Prostate gland (tissue), 2 donors: ENCODE data around the gene ARMC6.

Experiments
- CTCF ChIP-seq, 4 experiments: fragments of 200-600 bp in 2 of 4; fragments of 450-650 bp in 2 of 4; sonication (generic) in 2 of 4; IDR thresholded peaks; 1 replicate in 3 of 4; 2 replicates in 1 of 4; pipeline ENCODE4 v1.5.1; 2016 to 2019; ENCODE audit warnings: antibody characterized with exemption in 4 of 4, mild to moderate bottlenecking in 2 of 4, moderate library complexity in 2 of 4
- POLR2AphosphoS5 ChIP-seq: sonication (generic); formaldehyde crosslinking; IDR thresholded peaks from one replicate; pipeline ENCODE4 v1.6.1; 2017; ENCODE audit warnings: antibody characterized with exemption

- TF ChIP-seq CTCF (IDR thresholded peaks at IDR 0.05): no peak
- TF ChIP-seq POLR2AphosphoS5: no peak
Measured at GRCh38 chr19:19075126-19075525, 41.7 kb downstream of the ARMC6 start.
